Neural cell (in vitro differentiated cells): ENCODE measurements around the gene GPC1. TPM values are rescaled to one million over a fixed set of nuclear protein-coding genes. Genes with fewer than 3 reads are reported as not detected.

Experiments
- H2AFZ ChIP-seq: fragments of 200-600, 300-800 bp; sonication (generic), shearing (Covaris generic); 2 replicates; pipeline ENCODE4 v1.6.0; 2014; ENCODE audit warnings: low read depth, mild to moderate bottlenecking, antibody characterized with exemption, low read length, moderate library complexity
- H3F3A ChIP-seq: fragments of 200-600 bp; shearing (Covaris generic); 2 replicates; pipeline ENCODE4 v1.6.1; 2016; ENCODE audit warnings: mild to moderate bottlenecking, moderate library complexity, mixed read lengths, antibody characterized with exemption, low read length; ENCODE audit not compliant: insufficient read depth, poor library complexity, severe bottlenecking
- H3K27ac ChIP-seq: fragments of 200-600, 300-800 bp; sonication (generic), shearing (Covaris generic); 2 replicates; pipeline ENCODE4 v1.5.1; 2014; ENCODE audit warnings: mild to moderate bottlenecking, low read length, moderate library complexity
- H3K27me3 ChIP-seq: fragments of 300-800, 200-600 bp; sonication (generic), shearing (Covaris generic); 2 replicates; pipeline ENCODE4 v1.6.0; 2014; ENCODE audit warnings: mild to moderate bottlenecking, low read depth, low read length, moderate library complexity; ENCODE audit not compliant: insufficient read depth
- H3K36me3 ChIP-seq: fragments of 300-800, 200-600 bp; sonication (generic), shearing (Covaris generic); 2 replicates; pipeline ENCODE4 v1.5.1; 2014; ENCODE audit warnings: mild to moderate bottlenecking, antibody characterized with exemption, low read length, moderate library complexity; ENCODE audit not compliant: insufficient read depth
- H3K4me2 ChIP-seq: fragments of 300-800, 200-600 bp; sonication (generic), shearing (Covaris generic); 2 replicates; pipeline ENCODE4 v1.6.0; 2014; ENCODE audit warnings: mild to moderate bottlenecking, low read length
- H3K4me3 ChIP-seq: fragments of 300-800, 200-600 bp; sonication (generic), shearing (Covaris generic); 2 replicates; pipeline ENCODE4 v1.5.1; 2014; ENCODE audit warnings: mild to moderate bottlenecking, low read length, moderate library complexity
- H3K79me2 ChIP-seq: fragments of 200-600 bp; shearing (Covaris generic); replicated peaks from 2 replicates; pipeline ENCODE4 v1.6.0; 2014; ENCODE audit warnings: mild to moderate bottlenecking, low read length, moderate library complexity; ENCODE audit not compliant: insufficient read depth
- H3K9ac ChIP-seq: fragments of 300-800, 200-600 bp; sonication (generic), shearing (Covaris generic); 2 replicates; pipeline ENCODE4 v1.6.1; 2016; ENCODE audit warnings: mild to moderate bottlenecking, low read length, mixed read lengths
- H3K9me2 ChIP-seq: fragments of 200-600 bp; shearing (Covaris generic); 2 replicates; pipeline ENCODE4 v1.6.1; 2016; ENCODE audit warnings: mild to moderate bottlenecking, low read length, mixed read lengths; ENCODE audit not compliant: insufficient read depth
- H3K9me3 ChIP-seq: fragments of 200-600, 300-800 bp; sonication (generic), shearing (Covaris generic); 2 replicates; pipeline ENCODE4 v1.6.1; 2016; ENCODE audit warnings: mild to moderate bottlenecking, mixed run types, low read length, moderate library complexity, mixed read lengths
- H4K20me1 ChIP-seq: fragments of 200-600 bp; shearing (Covaris generic); 2 replicates; pipeline ENCODE4 v1.6.1; 2016; ENCODE audit warnings: mild to moderate bottlenecking, mixed run types; ENCODE audit not compliant: insufficient read depth
- CTCF ChIP-seq: fragments of 450-650 bp; IDR thresholded peaks from 2 replicates; pipeline ENCODE4 v1.5.1; 2014; ENCODE audit warnings: antibody characterized with exemption, mild to moderate bottlenecking, moderate library complexity; ENCODE audit not compliant: poor library complexity, severe bottlenecking
- EP300 ChIP-seq: fragments of 450-650 bp; conservative IDR thresholded peaks from 2 replicates; pipeline ENCODE4 v1.6.1; 2014; ENCODE audit warnings: antibody characterized with exemption, mild to moderate bottlenecking, moderate library complexity; ENCODE audit not compliant: poor library complexity, severe bottlenecking
- EZH2 ChIP-seq: fragments of 200-600, 300-800 bp; shearing (Covaris generic), sonication (generic); IDR thresholded peaks from 2 replicates; pipeline ENCODE4 v1.6.1; 2014; ENCODE audit warnings: antibody characterized with exemption, low read length, borderline replicate concordance, mild to moderate bottlenecking; ENCODE audit not compliant: insufficient read depth, poor library complexity, severe bottlenecking
- MXI1 ChIP-seq: fragments of 450-650 bp; conservative IDR thresholded peaks from 2 replicates; pipeline ENCODE4 v1.6.1; 2014; ENCODE audit warnings: antibody characterized with exemption, mild to moderate bottlenecking; ENCODE audit not compliant: poor library complexity, severe bottlenecking
- POLR2AphosphoS5 ChIP-seq: IDR thresholded peaks from 2 replicates; pipeline ENCODE4 v1.6.1; 2012
- RAD21 ChIP-seq: fragments of 450-650 bp; conservative IDR thresholded peaks from 2 replicates; pipeline ENCODE4 v1.6.1; 2014; ENCODE audit warnings: antibody characterized with exemption, mild to moderate bottlenecking, moderate library complexity
- REST ChIP-seq: IDR thresholded peaks from 2 replicates; pipeline ENCODE4 v1.6.1; 2012; ENCODE audit warnings: borderline replicate concordance
- SMC3 ChIP-seq: fragments of 450-650 bp; conservative IDR thresholded peaks from 2 replicates; pipeline ENCODE4 v1.6.1; 2014; ENCODE audit warnings: antibody characterized with exemption, mild to moderate bottlenecking, moderate library complexity; ENCODE audit not compliant: poor library complexity
- TAF1 ChIP-seq: IDR thresholded peaks from 2 replicates; pipeline ENCODE4 v1.6.1; 2012; ENCODE audit warnings: low read depth
- polyA plus RNA-seq: library from polyadenylated mRNA; depleted of rRNA; stranded (reverse); fragments of >200 nt; gene quantifications from 2 replicates; pipeline ENCODE4 v1.2.3, GENCODE V29; 2014

Gene GPC1
- polyA plus RNA-seq, 1 donor from 2014 or later = 74.0 TPM

GRCh38 chr2:240451791-240452461 lies 16.5 kb downstream of the GPC1 start:
- Histone ChIP-seq H3K27me3 (no peaks in the 10 kb centered on the region), H3K4me2 (peak overlapping the region; percentile 35), H2AFZ (no peak overlapping the region), H3K79me2 (peaks cover 66% of the 10 kb centered on the region), H3K36me3 (no peaks in the 10 kb centered on the region), H3K9me2 (no peaks in the 10 kb centered on the region), H3F3A (no peaks in the 10 kb centered on the region), H3K9ac (peak overlapping the region; percentile 95), H3K4me3 (peak overlapping the region; percentile 67), H4K20me1 (no peaks in the 10 kb centered on the region), H3K9me3 (no peaks in the 10 kb centered on the region), H3K27ac (peak overlapping the region; percentile 78)
- no peak for TF ChIP-seq RAD21
- no peak for TF ChIP-seq TAF1
- TF ChIP-seq SMC3 = no peak
- TF ChIP-seq REST = no peak
- no peak for TF ChIP-seq POLR2AphosphoS5
- no peak for TF ChIP-seq MXI1
- no peak for TF ChIP-seq CTCF
- no peak for TF ChIP-seq EP300
- TF ChIP-seq EZH2 = no peak

GRCh38 chr2:240452462-240453256 lies 17.2 kb downstream of the GPC1 start:
- Histone ChIP-seq H4K20me1 (no peaks in the 10 kb centered on the region), H3K27ac (peak overlapping the region; percentile 91), H2AFZ (no peak overlapping the region), H3K4me3 (peak overlapping the region; percentile 67), H3K9ac (peak overlapping the region; percentile 95), H3K79me2 (peaks cover 64% of the 10 kb centered on the region), H3K9me2 (no peaks in the 10 kb centered on the region), H3K9me3 (no peaks in the 10 kb centered on the region), H3K36me3 (no peaks in the 10 kb centered on the region), H3K27me3 (no peaks in the 10 kb centered on the region), H3F3A (no peaks in the 10 kb centered on the region), H3K4me2 (peak overlapping the region; percentile 35)
- TF ChIP-seq MXI1 (peak; percentile 46), POLR2AphosphoS5 (peak; percentile 86), EZH2 (no peak)
